ENCODE results near the gene RAD52. TPM values are rescaled to one million over a fixed set of nuclear protein-coding genes. Genes with fewer than 3 reads are reported as not detected.

RAD52 gene
- total RNA-seq, 1 experiment from 2014 or later, result 15.3 TPM

GRCh38 chr12:865614-866013, 83.9 kb downstream of the RAD52 start:
- H4K91ac ChIP-seq (ENCODE audit: insufficient read length, low read depth, low read length), result no peak overlapping the region
- no peaks in the 10 kb centered on the region for H3K23me2 ChIP-seq (ENCODE audit: insufficient read length, low read depth, low read length, poor library complexity, severe bottlenecking)
- Mint-ChIP-seq H3K27ac (no peak overlapping the region), H3K9me3 (no peaks in the 10 kb centered on the region), H3K36me3 (ENCODE audit: insufficient read depth in 1 of 3, low read depth in 3 of 3) (peaks cover 12 to 57% (median 53%) of the 10 kb centered on the region in 3 experiments), H3K27me3 (ENCODE audit: low read depth) (no peaks in the 10 kb centered on the region), H3K4me3 (no peak overlapping the region), H3K4me1 (no peaks in the 10 kb centered on the region)
- no peak overlapping the region for H3K18ac ChIP-seq (ENCODE audit: insufficient read length, low read depth, low read length)
- H3K14ac ChIP-seq (ENCODE audit: insufficient read depth, low read length), result no peak overlapping the region
- H2BK12ac ChIP-seq (ENCODE audit: insufficient read length, low read depth, low read length), result no peak overlapping the region
- no peaks in the 10 kb centered on the region for H3K4me1 ChIP-seq (ENCODE audit: insufficient read depth, low read length)
- H3K4ac ChIP-seq (ENCODE audit: low read depth, low read length), result no peak overlapping the region
- H3K9me3 ChIP-seq (ENCODE audit: control insufficient read depth, low read depth, low read length), result no peaks in the 10 kb centered on the region
- no peak overlapping the region for H2BK15ac ChIP-seq (ENCODE audit: low read depth, low read length)
- H3K23ac ChIP-seq (ENCODE audit: insufficient read length, low read depth, low read length), result no peak overlapping the region
- H4K8ac ChIP-seq (replicated peaks; ENCODE audit: insufficient read length, low read depth, low read length), result no peak overlapping the region
- H2BK20ac ChIP-seq (ENCODE audit: low read depth, low read length, poor library complexity, severe bottlenecking), result no peak overlapping the region
- no peaks in the 10 kb centered on the region for H3K79me1 ChIP-seq (ENCODE audit: insufficient read depth, low read depth, low read length, poor library complexity, severe bottlenecking)
- no peak overlapping the region for H2BK5ac ChIP-seq (ENCODE audit: insufficient read length, low read length)
- no peak for DNase-seq
- H2AFZ ChIP-seq (ENCODE audit: low read length), result no peak overlapping the region
- no peak overlapping the region for H3K4me2 ChIP-seq (ENCODE audit: insufficient read depth, insufficient read length, low read length)
- H3T11ph ChIP-seq (ENCODE audit: low read length), result no peak overlapping the region
- no peaks in the 10 kb centered on the region for H3K79me2 ChIP-seq (ENCODE audit: insufficient read depth, low read length)
- H2AK5ac ChIP-seq (ENCODE audit: insufficient read length, low read length), result no peak overlapping the region
- H3K27me3 ChIP-seq (ENCODE audit: insufficient read depth, low read length), result no peaks in the 10 kb centered on the region
- WGBS (ENCODE audit: extremely low coverage, insufficient read length, low lambda C conversion rate), result no CpG with 5 or more reads among the region's 1 CpG
- TF ChIP-seq CTCF (conservative IDR thresholded peaks at IDR 0.05), result no peak
- H2BK120ac ChIP-seq (ENCODE audit: low read depth, low read length, poor library complexity, severe bottlenecking), result no peak overlapping the region
- no peak overlapping the region for H3K56ac ChIP-seq (ENCODE audit: insufficient read length, low read depth, low read length)
- H3K9ac ChIP-seq (ENCODE audit: extremely low read depth, insufficient read length, low read length), result no peak overlapping the region
- H4K20me1 ChIP-seq (ENCODE audit: control insufficient read depth, insufficient read depth, insufficient read length), result no peaks in the 10 kb centered on the region
- no peak overlapping the region for H3K27ac ChIP-seq (ENCODE audit: insufficient read length, low read depth, low read length)
- H4K5ac ChIP-seq (ENCODE audit: insufficient read length, low read depth, low read length), result no peak overlapping the region
